Kasumi-1 (cell line): ENCODE results near the gene CDKAL1.
"Not testable (repeated sequence)": the region's sequence is repeated elsewhere in the genome, so short reads cannot be mapped to it uniquely, and the experiment has no call there.

ENCODE experiments used
- DNase-seq, 2 experiments: peaks; one replicate each; lab custom pipeline; 2025; lab: John Stamatoyannopoulos, UW

The CDKAL1 gene

DNA sequence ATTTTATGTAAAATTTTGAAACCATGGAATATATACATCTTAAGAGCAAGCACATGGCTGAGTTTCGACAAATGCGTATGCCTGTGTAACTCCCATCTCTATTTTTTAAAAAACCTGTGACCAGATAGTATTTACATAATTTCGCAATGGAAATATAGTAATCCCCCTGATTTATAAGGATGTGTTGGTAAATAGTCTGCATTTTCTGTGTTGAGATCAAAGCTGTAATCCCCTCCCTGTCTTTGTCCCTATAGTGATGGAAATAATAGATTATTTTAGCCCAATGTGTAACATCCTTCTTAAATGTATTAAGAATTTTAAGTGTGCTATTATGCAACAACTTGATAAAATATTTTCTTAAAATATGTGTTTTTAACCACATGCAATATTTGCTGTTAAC lies 267.3 kb downstream of the CDKAL1 start:
- DNase-seq = no peak

DNA sequence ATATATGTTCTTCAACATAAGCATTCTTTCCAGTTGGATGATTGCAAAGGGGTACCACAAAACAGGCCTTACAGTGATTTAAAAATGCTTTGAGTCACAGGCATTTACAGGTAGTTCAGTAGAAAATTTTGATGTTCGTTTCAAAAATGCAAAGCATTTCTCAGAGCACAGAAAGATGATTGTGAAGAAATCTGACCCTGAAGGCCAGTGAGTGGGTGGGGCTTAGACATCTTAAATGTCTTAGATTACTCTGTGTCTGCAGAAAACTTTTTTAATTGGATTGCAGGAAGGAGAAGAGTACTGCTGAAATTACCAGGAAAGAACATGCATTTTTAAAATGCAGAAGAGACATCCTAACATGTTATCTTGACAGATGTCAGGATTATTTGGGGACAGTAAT lies 268.3 kb downstream of the CDKAL1 start:
- no peak for DNase-seq

DNA sequence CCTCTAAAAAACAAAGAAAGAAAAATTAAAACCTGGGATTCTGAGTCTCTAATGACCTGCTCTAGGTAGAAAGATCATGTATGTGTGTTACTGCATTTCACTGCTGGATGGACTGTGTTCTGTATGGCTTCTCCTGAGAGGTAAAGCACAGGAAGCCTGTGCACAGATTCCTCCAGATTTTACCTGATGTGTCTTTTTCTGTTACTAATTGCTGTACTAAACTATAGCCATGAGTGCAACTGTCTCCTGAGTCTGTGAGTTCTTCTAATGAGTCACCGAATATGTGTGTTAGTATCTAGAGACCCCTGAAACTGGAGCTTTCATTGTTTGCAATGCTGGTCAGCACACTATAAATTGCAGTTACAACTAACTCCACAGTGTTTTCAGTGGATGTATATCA lies 270.8 kb downstream of the CDKAL1 start:
- DNase-seq = no peak

DNA sequence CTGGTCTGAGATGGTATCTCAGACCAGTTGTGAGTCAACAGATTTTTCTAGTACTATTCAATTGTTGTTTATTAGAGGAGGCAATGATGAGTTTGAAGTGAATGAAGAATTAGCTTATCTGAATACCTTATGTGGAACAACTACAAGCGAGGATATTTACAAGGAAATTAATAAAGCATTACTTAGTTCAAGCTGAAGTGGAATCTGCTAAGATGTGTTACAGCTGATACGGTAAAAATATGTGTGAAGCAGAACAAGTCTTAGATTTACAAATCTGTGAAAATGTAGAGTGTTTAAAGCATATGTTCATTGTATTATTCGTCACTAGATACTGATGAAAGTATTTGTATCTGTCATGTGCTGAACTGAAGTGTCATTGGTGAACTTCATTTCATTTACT lies 272.4 kb downstream of the CDKAL1 start:
- no peak for DNase-seq

DNA sequence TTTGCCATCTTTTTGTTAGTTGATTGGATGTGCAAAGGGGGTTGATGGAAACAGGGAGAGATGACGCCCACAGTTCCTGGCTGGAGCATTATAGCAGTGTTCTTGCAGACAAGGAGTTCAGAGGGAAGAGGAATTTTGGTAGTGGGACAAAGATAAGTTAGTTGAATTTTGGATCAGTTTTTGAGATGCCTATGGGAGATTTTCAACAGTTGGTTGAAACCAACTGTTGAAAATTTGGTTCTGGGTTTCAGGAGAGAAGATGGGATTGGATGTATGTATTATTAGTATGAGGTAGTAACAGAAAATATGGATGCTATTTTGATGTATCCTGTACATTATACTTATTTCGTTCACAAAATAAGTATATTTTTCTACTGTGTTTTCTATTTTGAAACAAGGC lies 274.2 kb downstream of the CDKAL1 start:
- no peak for DNase-seq

DNA sequence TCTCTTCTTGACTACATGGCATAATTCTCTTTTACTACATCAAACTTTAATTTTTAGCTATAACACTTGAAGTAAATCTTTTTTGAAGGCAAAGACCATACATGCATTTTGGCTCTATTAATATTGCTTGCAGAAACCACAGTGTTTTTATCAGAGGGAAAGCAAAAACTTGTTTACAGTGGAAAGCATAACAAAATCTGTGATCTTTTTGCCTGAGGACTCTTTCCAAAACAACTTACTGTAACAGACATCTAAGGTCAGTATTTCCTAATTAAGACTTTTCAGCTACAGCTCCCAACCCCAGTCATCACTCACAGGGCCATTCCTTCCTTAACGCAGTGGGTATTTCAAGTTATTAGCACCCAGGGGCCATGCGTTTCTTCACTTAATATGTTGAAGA lies 274.7 kb downstream of the CDKAL1 start:
- DNase-seq = no peak

DNA sequence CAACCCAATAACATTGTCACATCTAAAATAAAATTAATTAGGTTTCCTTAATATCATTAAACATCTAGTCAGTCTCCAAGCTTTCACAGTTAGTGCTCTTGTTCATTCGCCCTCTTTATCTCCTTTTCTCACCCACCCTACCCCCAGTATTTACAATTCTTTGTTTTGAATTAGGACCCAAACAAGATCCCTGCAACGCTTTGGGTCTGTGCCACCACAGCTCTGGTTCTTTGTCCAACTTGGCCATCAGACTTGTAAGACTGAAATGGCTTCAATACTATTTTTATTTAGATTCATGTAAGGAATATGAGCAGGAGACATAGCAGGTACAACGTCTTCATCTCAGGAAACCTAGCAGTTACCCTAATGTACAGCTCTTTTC lies 276.5 kb downstream of the CDKAL1 start:
- no peak for DNase-seq

DNA sequence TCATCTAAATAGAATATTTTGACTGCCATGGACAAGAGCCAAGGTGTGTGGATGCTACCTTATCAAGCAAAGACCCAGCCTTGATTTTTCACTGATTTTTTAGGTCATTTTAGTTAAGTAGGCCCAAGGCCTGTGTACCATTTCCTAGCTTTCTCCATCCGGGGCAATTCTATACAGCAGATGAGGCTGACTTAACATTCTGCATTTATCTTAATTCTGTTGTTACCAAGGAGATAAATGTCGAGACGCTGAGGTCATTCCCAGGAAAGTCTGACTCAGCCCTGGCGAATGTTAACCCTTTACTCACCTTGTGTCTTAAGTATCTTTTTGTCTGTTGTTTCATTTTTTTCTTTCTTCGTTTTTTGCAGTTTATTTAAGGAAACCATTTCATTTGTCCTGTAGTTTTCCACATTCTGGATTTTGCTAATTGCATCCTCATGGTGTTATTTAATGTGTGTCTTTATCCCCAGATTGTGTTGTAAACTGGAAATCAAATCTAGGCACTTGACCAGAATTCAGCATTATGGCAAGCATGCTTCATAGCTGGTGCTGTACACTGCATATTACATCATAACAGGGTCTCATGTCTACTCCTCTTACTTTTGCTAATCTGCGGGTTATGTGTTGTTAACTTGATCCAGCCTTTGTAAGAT lies 277.0 kb downstream of the CDKAL1 start:
- no peak for DNase-seq

DNA sequence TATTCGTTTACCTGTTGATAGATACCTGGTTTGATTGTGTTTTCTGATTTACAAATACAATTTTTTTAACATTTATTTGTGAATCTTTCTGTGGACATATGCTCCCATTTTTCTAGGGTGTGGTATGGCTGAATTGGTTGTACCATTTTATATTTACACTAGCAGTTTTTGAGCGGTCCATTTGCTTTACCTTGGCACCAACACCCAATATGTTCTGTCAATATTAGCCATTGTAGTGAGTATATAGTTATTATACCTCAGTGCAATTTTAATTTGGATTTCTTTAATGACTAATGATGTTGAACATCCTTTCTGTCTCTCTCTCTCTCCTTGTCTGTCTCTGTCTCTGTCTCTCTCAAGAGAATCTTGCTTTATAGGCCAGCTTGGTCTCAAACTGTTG lies 278.5 kb downstream of the CDKAL1 start:
- DNase-seq = no peak

DNA sequence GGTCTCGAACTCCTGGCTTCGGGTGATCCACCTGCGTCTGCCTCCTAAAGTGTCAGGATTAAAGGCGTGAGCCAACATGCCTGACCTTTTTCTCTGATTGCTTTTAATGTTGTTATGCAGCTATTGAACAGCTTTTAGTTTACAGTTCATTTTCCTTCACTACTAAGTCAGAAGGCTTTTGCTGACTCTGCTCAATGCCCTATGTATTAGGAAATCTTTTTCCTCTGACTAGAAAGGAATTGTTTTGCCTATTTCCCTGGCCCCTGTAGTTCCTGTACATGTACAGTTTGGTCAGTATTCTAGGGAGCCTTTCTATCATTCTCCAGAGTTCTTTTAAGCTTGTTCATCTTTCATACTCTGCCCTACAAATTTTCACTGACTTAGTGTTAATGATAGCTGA lies 280.2 kb downstream of the CDKAL1 start:
- DNase-seq = no peak

DNA sequence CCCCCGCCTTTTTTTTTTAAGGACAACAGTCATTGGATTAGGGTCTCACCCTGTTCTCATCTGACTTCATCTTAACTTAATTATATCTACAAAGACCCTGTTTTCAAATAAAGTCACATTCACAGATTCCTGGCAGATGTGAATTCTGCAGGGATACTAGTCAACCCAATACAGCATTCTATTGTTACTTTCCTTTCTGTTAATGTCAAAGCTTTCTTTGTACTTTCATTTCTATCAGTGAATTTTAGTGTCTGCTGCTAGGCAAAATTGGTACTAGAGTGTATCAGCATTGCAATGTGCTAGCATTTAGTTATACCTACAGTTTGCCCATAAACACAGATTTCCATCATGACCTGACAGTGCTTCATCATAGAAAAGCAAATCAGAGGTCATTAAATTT lies 281.9 kb downstream of the CDKAL1 start:
- DNase-seq = no peak

DNA sequence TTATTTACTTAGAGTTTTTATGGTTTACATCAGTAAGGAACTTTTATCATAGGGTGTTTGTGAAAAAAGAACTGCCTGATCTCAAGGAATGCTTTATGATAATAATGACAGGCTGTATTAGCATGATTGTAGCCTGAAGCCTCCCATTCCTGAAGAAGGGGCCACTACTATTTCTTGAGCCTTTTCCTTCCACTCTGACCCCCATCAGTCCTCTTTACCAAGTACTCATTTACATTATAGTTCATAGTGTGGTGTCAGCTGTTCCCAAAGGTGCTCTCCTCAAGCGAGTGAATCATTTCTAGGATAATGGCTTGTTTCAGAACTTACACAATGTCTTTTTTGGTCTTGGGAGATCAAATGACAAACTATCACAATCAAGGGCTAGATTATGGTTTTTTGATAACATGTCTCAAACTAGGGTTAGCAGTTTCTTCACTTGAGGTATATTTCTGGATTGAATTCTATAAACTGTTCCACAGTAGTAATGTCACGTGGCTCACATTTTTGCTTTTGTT lies 283.6 kb downstream of the CDKAL1 start:
- DNase-seq = no peak

DNA sequence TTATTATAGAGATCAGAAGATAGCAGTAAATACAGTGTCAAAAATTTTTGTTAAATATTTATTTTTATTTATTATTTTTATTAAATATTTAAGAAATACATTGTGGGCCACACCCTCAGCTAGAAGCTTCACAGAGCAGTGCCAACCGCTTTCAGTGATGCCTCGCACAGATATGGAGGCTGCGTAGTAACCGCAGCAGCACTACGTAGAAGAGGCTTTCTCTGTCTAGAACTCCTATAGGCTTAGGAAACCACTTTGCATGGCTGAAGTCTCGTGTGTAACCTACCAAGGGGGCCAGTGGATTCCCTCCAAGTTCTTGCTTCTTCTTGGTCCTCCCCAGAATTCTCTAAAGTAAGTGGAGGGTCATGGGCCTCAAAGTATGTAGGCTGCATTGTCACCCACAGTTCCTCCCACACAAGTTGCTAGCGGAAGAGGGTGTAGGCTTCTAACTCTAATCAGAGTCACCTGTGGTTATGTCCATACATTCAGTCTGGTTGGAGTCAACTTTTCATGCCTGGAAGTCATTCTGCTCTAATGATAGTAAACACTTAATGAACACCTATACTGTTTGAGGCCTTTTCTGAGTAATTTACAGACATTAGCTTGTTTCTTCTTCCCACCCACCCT lies 285.6 kb downstream of the CDKAL1 start:
- DNase-seq = no peak

DNA sequence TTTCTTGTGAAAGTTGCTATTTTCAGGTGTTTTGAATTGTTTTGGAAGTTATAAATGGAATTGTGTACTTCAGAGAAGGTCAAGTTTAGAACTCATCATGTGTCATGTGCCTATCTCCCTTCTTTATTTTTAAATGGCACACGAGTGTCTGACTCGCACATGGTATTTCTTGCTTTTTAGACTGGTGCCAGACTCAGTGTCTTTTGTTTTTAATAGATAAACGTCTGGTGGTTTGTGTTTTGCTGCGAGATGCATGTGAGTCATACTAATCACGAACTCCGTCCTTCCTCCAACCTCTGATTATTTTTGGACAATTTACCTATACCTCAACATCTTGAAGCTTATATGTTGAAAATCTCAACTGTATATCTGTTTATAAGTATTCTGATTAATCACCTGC lies 292.1 kb downstream of the CDKAL1 start:
- no peak for DNase-seq

DNA sequence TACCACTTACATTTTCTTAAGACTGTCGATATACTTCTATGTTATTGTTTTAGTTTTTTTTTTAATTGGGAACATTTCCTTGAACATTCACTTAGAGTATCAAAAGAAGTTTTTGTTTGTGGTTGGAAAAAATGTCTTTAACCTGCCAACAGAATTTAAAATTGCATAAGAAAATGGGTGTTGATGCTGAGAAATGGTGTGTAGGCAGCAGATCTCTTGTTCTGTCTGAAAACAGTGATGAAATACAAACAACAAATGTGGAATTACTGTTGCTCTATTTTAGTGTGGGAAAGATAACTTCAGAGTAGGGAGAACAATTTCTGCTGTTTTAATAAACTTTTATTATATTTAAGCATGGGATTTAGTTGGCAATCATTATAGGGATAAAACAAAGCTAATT lies 293.5 kb downstream of the CDKAL1 start:
- no peak for DNase-seq

DNA sequence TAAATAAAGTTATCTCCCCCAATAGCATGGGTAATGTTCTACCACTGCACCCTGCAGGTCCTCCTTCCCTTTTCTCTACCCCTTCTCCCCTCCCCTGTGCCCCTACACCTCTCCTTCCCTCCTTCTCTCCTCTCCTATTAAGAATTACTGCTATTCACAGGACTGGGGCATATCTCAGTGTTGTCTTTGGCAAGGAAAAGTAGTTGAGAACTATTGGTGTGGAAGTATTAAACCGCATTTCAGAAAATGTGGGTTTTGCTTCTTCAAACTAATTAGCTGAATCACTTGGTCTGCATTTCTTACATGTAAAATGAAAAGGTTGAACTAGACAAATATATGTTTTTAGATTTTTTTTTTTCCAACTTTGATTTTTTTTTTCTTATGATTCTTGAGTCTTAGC lies 296.3 kb downstream of the CDKAL1 start:
- no peak for DNase-seq

DNA sequence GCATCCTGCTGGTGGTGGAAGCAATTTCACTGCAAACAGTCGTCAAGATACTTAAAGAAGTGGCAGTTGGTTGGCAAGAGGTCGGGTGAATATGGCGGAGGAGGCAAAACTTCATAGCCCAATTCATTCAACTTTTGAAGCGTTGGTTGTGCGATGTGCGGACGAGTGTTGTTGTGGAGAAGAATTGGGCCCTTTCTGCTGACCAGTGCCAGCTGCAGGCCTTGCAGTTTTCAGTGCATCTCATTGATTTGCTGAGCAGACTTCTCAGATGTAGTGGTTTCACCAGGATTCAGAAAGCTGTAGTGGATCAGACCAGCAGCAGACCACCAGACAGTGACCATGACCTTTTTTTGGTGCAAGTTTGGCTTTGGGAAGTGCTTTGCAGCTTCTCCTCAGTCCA lies 297.0 kb downstream of the CDKAL1 start:
- not testable (repeated sequence) for DNase-seq

DNA sequence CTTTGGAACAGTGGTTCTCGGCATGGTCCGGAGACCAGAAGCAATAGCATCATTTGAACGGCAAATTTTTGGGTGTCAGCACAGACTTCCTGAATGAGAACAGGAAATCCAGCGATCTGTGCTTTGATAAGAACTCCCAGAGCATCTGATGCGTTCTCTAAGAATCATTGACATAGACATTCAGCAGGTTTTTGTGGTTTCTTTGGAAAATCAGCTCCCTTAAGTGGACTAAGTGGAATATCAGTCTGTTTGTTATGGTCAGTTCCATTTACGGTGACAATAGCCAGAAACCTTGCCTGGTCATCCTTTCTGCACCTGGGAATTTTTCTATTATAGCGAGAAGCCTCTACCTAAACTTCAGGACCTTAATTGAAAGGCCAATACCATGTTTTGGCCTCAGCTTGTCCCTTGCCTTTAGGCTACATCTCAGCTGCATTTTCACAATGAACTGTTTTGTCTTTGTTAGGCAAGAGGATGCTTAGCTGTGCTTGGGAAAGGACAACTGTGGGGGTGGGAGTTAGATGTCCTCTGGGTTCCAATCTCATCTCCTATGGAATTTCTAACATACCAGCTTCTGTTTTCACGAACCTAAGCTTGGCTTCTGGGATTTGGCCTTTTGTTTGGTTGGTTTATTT lies 299.7 kb downstream of the CDKAL1 start:
- DNase-seq = no peak

DNA sequence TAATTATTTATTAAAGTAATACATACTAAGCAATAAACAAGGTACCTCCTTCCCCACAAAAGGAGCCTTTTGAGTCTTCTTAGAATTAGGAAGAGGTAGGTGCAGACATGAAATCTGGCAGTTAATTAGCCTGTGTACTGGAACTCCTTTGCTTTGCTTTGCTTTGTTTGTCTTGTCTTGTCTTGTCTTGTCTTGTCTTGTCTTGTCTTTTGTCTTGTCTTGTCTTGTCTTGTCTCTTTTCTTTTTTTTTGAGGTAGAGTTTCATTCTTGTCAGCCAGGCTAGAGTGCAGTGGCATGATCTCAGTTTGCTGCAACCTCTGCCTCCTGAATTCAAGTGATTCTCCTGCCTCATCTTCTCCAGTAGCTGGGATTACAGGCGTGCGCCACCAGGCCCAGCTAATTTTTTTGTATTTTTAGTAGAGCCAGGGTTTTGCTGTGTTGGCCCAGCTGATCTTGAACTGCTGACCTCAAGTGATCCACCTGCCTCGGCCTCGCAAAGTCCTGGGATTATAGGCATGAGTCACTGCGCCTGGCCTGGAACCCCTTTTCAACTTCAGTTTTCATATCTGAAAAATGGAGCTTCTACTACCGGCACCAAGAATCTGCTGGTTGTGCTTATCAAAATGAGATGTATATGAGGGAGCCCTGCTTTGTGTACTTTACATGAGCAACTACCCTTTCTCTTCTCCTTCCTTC lies 301.2 kb downstream of the CDKAL1 start:
- DNase-seq = no peak

DNA sequence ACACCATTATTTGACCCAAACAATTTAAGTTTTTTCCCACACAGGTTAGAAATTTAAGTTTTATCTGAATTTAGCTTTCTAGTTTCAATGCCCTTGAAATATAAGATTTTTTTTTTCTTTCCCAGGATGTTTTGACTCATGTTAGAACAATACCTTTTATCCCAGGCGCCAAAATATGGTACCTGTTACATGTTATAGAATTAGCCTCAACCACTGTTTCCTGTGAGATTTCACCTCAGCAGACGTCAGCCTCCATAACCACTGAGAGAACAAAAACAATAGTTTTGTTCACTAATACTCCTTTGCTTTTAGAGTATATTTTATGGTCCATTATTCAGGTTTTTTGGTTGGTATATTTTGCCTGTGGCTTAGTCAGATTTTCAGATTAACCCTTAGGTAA lies 302.9 kb downstream of the CDKAL1 start:
- DNase-seq = no peak

DNA sequence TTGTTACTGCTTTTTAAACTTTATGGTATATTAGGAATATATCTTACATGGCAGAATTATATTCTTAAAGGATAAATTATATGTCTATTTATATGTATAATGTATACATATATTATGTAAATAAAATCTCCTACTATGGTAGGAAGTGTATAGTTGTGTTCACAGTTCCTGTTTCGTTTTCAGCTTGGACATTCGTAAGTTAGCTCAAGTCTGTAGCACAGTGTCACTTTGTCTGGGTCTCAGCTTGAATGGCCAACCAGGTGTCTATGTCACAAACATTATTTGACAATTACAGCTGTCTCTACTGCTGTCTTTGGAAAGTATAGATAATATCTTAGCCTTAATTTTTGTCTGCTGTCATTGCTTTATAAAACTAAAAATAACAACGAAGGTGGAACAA lies 303.9 kb downstream of the CDKAL1 start:
- no peak for DNase-seq

DNA sequence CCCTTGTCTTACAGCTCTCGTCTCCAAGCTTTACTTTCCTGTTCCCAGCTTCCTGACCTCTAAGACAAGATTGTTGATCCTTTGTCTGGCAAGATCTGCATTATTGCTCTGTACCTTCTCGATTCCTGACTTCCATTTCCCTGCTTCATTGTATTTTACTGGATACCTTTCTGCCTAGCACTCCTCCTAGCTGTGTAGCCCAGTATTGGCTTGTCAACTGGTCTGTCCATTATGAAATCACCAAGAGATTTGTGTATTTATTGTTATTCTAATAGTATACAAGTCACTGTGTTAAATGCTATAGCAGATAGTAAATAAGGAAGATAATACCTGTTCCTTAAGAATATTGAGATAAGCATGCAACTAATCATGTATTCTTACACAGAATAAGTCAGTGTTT lies 305.4 kb downstream of the CDKAL1 start:
- no peak for DNase-seq

DNA sequence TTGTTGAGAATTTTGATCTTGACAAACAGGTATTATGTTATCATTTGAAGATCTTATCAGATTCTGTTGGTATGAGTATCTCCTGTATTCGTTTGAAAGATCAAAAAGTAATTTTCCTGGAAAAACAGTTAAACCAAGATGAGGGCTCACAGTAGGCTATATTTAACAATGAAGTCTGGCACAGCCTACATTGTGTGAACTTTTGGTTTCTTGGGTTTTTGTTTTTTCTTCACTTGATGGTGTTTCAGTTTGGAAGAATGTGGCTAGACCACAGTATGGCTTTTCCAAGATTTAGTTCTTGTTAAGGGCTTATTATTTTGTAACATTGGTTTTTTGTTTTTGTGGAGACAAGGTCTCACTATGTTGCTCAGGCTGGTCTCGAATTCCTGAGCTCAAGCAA lies 306.4 kb downstream of the CDKAL1 start:
- DNase-seq = no peak
